Body of pancreas (tissue), 4 donors: ENCODE measurements around the gene RASGRF1. TPM values are rescaled to one million over a fixed set of nuclear protein-coding genes. Genes with fewer than 3 reads are reported as not detected.
A peak's percentile ranks its signal among the peaks of the same experiment; 100 is the strongest.

Experiments
- ATAC-seq: fragments of 150-250 bp; one replicate; pipeline ENCODE4 v1.9.1; 2016
- DNase-seq, 4 donors: peaks; one replicate each; pipeline ENCODE4 v3.0.0-alpha.2; 2019
- H3K27ac ChIP-seq, 4 donors: fragments of 200-600 bp; sonication (generic); 1 replicate in 3 of 4; 2 replicates in 1 of 4; pipeline versions ENCODE4 v1.5.1 to v1.6.1; 2016 to 2019; ENCODE audit warnings: mild to moderate bottlenecking in 1 of 4, mixed read lengths in 1 of 4, moderate library complexity in 1 of 4
- H3K27me3 ChIP-seq, 2 donors: fragments of 200-600 bp; sonication (generic); one replicate each; pipeline ENCODE4 v1.6.0; 2016; ENCODE audit warnings: mild to moderate bottlenecking in 1 of 2
- H3K36me3 ChIP-seq, 2 donors: fragments of 200-600 bp; sonication (generic); replicated peaks in 1 of 2; 2 replicates each; pipeline ENCODE4 v1.5.1; 2016; ENCODE audit warnings: low read depth in 2 of 2; ENCODE audit not compliant: insufficient read depth in 1 of 2
- H3K4me1 ChIP-seq: fragments of 200-600 bp; sonication (generic); one replicate; pipeline ENCODE4 v1.6.0; 2016
- H3K4me3 ChIP-seq, 2 donors: fragments of 200-600 bp; sonication (generic); 1 replicate in 1 of 2; 2 replicates in 1 of 2; pipeline ENCODE4 v1.5.1; 2016 to 2019
- H3K9me3 ChIP-seq, 3 donors: fragments of 200-600 bp; sonication (generic); 1 replicate in 2 of 3; 2 replicates in 1 of 3; pipeline ENCODE4 v1.5.1; 2016
- POLR2A ChIP-seq, 3 donors: fragments of 450-650 bp; IDR thresholded peaks; one replicate each; pipeline ENCODE4 v1.6.1; 2016; ENCODE audit warnings: antibody characterized with exemption in 3 of 3, mild to moderate bottlenecking in 2 of 3
- WGBS, 2 donors: methylation state at CpG; one replicate each; pipeline ENCODE4 v1.1.5; 2017; 5-methylcytosine and 5-hydroxymethylcytosine counted together
- intact Hi-C: fragments of 100-400 bp; cut with DNase I; formaldehyde crosslinking; loops from one replicate; pipeline ENCODE4 v1.15.1; 2023
- total RNA-seq, 2 donors: library from RNA; depleted of rRNA; stranded (reverse); fragments of >200 nt; gene quantifications; one replicate each; pipeline ENCODE4 v1.1.0, GENCODE V29; 2016
- TF ChIP-seq, protein P1 (sequence below), 7 experiments: fragments of 450-650 bp in 4 of 7; fragments of 200-600 bp in 3 of 7; sonication (generic) in 3 of 7; IDR thresholded peaks; one replicate each; pipeline ENCODE4 v1.5.1; 2016 to 2019; ENCODE audit warnings: antibody characterized with exemption in 7 of 7

RASGRF1 gene
- total RNA-seq, 2 donors from 2014 or later: 1.0 to 3.6 TPM

DNA sequence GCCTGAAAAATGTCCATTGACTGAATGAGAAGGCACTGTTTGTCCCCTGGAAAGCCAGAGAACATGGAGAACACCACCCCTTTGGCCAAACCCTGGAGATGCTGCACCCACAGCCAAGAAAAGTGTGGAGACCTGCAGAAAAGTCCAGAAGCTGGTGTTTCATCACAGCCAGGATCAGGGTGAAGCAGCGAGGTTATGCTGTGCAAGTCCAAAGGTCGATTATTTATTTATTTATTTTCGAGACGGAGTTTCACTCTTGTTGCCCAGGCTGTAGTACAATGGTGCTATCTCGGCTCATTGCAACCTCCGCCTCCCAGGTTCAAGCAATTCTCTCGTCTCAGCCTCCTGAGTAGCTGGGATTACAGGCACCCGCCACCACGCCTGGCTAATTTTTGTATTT, 140.2 kb downstream of the RASGRF1 start:
- peak; percentile 37 for ATAC-seq
- no peak for TF ChIP-seq POLR2A (IDR thresholded peaks at IDR 0.05)
- TF ChIP-seq, protein P1, sequence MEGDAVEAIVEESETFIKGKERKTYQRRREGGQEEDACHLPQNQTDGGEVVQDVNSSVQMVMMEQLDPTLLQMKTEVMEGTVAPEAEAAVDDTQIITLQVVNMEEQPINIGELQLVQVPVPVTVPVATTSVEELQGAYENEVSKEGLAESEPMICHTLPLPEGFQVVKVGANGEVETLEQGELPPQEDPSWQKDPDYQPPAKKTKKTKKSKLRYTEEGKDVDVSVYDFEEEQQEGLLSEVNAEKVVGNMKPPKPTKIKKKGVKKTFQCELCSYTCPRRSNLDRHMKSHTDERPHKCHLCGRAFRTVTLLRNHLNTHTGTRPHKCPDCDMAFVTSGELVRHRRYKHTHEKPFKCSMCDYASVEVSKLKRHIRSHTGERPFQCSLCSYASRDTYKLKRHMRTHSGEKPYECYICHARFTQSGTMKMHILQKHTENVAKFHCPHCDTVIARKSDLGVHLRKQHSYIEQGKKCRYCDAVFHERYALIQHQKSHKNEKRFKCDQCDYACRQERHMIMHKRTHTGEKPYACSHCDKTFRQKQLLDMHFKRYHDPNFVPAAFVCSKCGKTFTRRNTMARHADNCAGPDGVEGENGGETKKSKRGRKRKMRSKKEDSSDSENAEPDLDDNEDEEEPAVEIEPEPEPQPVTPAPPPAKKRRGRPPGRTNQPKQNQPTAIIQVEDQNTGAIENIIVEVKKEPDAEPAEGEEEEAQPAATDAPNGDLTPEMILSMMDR (IDR thresholded peaks at IDR 0.05): no peak
- Histone ChIP-seq H3K36me3 (no peaks in the 10 kb centered on the region), H3K9me3 (no peaks in the 10 kb centered on the region), H3K27me3 (no peaks in the 10 kb centered on the region), H3K4me3 (no peak overlapping the region), H3K27ac (peak overlapping the region in 3 of 4 donors; percentile 73 to 87 (median 78)), H3K4me1 (peaks cover 45% of the 10 kb centered on the region)
- WGBS, 2 donors: 51 to 54% methylated on average over 9 of the region's 9 CpGs
- intact Hi-C loops: no loop called here
- peak in 3 of 4 donors; percentile 25 to 46 (median 35) for DNase-seq

DNA sequence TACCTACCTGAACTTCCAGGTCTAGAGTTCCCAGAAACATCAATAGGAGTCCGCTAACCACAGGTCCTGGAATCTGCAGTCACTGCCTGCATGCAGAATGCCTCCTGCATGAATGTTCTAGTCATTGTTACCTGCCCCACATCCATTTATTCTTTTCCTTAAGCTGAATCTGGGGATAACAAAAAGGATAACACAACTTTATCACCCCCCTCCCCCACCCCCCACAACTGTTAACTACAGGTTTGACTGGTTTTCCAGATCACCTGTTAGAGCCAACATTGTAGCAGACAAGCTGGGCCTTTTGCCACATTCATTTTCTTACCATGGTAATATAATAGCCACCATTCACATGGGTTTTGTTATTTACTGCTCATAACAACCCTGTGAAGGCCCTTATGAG, 141.1 kb downstream of the RASGRF1 start:
- Histone ChIP-seq H3K9me3 (no peaks in the 10 kb centered on the region), H3K27me3 (no peaks in the 10 kb centered on the region), H3K36me3 (no peaks in the 10 kb centered on the region), H3K4me3 (no peak overlapping the region), H3K27ac (peak overlapping the region in 3 of 4 donors; percentile 73 to 87 (median 78)), H3K4me1 (peaks cover 53% of the 10 kb centered on the region)
- peak; percentile 17 for ATAC-seq
- TF ChIP-seq, protein P1 (IDR thresholded peaks at IDR 0.05): no peak
- TF ChIP-seq POLR2A (IDR thresholded peaks at IDR 0.05): no peak
- intact Hi-C loops: no loop called here
- 0% methylated on average over 1 of the region's 1 CpG for WGBS, 2 donors
- peak in 2 of 4 donors; percentile 53 to 60 for DNase-seq

DNA sequence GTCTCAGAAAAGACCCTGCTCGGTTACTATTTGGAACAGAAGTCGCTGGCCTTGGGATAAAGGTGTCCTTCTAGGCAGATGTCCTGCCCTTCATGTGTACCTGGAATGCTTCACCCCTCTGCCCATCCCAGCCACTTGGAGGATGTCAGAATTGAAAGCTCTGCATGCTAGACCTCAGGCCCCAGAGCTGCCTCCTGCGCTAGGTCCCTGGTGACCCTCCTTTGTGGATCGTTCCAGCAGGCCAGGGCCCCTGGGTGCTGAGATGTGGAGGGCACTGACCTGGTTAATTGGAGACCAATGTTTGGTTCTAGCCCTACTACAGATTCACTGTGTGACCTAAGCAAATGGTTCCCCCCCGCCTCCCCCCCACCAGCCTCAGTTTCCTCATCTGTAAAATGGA, 143.1 kb downstream of the RASGRF1 start:
- TF ChIP-seq, protein P1 (IDR thresholded peaks at IDR 0.05): no peak
- TF ChIP-seq POLR2A (IDR thresholded peaks at IDR 0.05): no peak
- Histone ChIP-seq H3K4me1 (peaks cover 51% of the 10 kb centered on the region), H3K27ac (no peak overlapping the region), H3K27me3 (no peaks in the 10 kb centered on the region), H3K36me3 (no peaks in the 10 kb centered on the region), H3K4me3 (no peak overlapping the region), H3K9me3 (no peaks in the 10 kb centered on the region)
- DNase-seq: no peak
- no peak for ATAC-seq
- WGBS, 2 donors: 89% methylated on average over 5 of the region's 5 CpGs; no CpG with 5 or more reads in 1 of the 2 donors
- intact Hi-C loops: no loop called here

DNA sequence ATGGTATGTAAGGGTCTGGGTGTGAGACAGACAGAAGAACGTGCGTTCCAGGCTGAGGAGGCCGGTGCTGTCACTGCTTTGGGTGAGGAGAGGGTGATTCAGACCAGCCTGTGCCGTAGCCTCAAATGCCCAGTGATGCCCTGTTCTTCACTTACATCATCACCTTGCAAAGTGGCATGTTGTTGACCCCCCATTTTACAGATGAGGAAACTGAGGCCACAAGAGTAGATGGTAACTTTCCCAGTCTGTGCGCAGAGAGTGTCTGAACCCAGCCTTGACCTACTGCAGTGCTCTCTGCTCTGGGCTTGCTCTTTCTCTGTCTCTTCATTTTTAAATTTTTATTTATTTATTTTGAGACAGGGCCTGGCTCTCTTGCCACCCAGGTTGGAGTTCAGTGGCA, 144.1 kb downstream of the RASGRF1 start:
- H3K4me3 ChIP-seq: no peak overlapping the region
- intact Hi-C loops: no loop called here
- WGBS, 2 donors: 76 to 97% methylated on average over 5 of the region's 5 CpGs
- no peaks in the 10 kb centered on the region for H3K9me3 ChIP-seq
- no peaks in the 10 kb centered on the region for H3K27me3 ChIP-seq
- ATAC-seq: no peak
- H3K4me1 ChIP-seq: peaks cover 41% of the 10 kb centered on the region
- no peak for DNase-seq
- no peaks in the 10 kb centered on the region for H3K36me3 ChIP-seq
- peak overlapping the region in 1 of 4 donors; percentile 24 for H3K27ac ChIP-seq
- TF ChIP-seq, protein P1 (IDR thresholded peaks at IDR 0.05): no peak
- TF ChIP-seq POLR2A (IDR thresholded peaks at IDR 0.05): no peak
